Psoas muscle (tissue), 8 donors: ENCODE measurements around the gene ZSCAN2. TPM values are rescaled to one million over a fixed set of nuclear protein-coding genes. Genes with fewer than 3 reads are reported as not detected.

Source experiments
- ATAC-seq, 4 donors: fragments of 200-7000 bp; cut with Tn5 transposase; one replicate each; pipeline ENCODE4 v1.9.1; 2020; ENCODE audit warnings: moderate library complexity in 3 of 4, mild to moderate bottlenecking in 2 of 4
- DNase-seq, 2 donors: peaks; one replicate each; pipeline ENCODE4 v3.0.0-alpha.2; 2020
- H3K27ac ChIP-seq: fragments of 200-600 bp; one replicate; pipeline ENCODE4 v1.8.0; 2022
- H3K27me3 ChIP-seq, 3 donors: fragments of 200-600 bp in 1 of 3; one replicate each; pipeline versions ENCODE4 v1.6.1 to v1.8.0; 2013 to 2022; ENCODE audit warnings: low read length in 2 of 3, mild to moderate bottlenecking in 2 of 3, moderate library complexity in 1 of 3; ENCODE audit not compliant: insufficient read depth in 3 of 3
- H3K36me3 ChIP-seq, 2 donors: fragments of 200-600 bp in 1 of 2; one replicate each; pipeline versions ENCODE4 v1.6.1 to v1.8.0; 2013 to 2022; ENCODE audit warnings: low read depth in 1 of 2, mild to moderate bottlenecking in 1 of 2, moderate library complexity in 1 of 2; ENCODE audit not compliant: insufficient read depth in 1 of 2
- H3K4me1 ChIP-seq: fragments of 200-600 bp; one replicate; pipeline ENCODE4 v1.8.0; 2022
- H3K4me3 ChIP-seq: fragments of 200-600 bp; one replicate; pipeline ENCODE4 v1.8.0; 2022; ENCODE audit warnings: mild to moderate bottlenecking
- H3K9me3 ChIP-seq: fragments of 200-600 bp; one replicate; pipeline ENCODE4 v1.8.0; 2022
- CTCF ChIP-seq: fragments of 200-600 bp; IDR thresholded peaks from one replicate; pipeline ENCODE4 v1.8.0; 2022; ENCODE audit warnings: antibody characterized with exemption
- WGBS, 3 donors: extraction: QIAGEN DNeasy Blood & Tissue Kit; methylation state at CpG; one replicate each; pipeline versions ENCODE4 v1.1.6 to v1.1.7; 2013; 5-methylcytosine and 5-hydroxymethylcytosine counted together
- intact Hi-C, 2 donors: fragments of 100-400 bp; cut with DNase I; formaldehyde crosslinking; loops; one replicate each; pipeline versions ENCODE4 v1.11.0 to v1.14.2; 2022
- polyA plus RNA-seq, 3 donors: library from polyadenylated mRNA; stranded (reverse); fragments of 200-250 nt; gene quantifications; one replicate each; pipeline ENCODE4 v1.2.3, GENCODE V29; 2013
- total RNA-seq, 4 donors: library from RNA; stranded (reverse); fragmentation: NEBNext Ultra II Directional in 2 of 4; extraction: Animal tissue kit (Norgen Biotek cat#: 25700) in 2 of 4; gene quantifications; one replicate each; pipeline versions ENCODE4 v1.2.1 to v1.2.4, GENCODE V29; 2021 to 2023
- donor health status: healthy with polysubstance abuse.
- donor health status: DM: no; HTN: no; CAD: no; lungs with moderate emphysema.
- donor health status: Bipolar disorder and iron deficiency.
- donor health status: healthy.
- donor health status: DM: yes; HTN: yes; CAD: no.
- donor health status: DM: no; HTN: no; CAD: no.
- donor health status: DM: no; HTN: no; CAD: no.
- donor health status: DM: yes; HTN: yes; CAD: no.

The ZSCAN2 gene
- total and polyA plus RNA-seq, 7 donors, result 3.3 to 9.6 (median 4.4) TPM

GRCh38 chr15:84594617-84595290 lies 6.1 kb upstream of the ZSCAN2 start:
- Histone ChIP-seq H3K36me3 (no peaks in the 10 kb centered on the region), H3K9me3 (no peaks in the 10 kb centered on the region), H3K4me1 (no peaks in the 10 kb centered on the region), H3K27me3 (no peaks in the 10 kb centered on the region), H3K27ac (no peak overlapping the region), H3K4me3 (no peak overlapping the region)
- intact Hi-C loops, result loop anchor here in 1 of 2 donors (5.0 to 10.0 kb wide), 2 partner anchors 150 to 698 kb away; partner anchors contain the start of gene ZNF592
- no peak for TF ChIP-seq CTCF
- DNase-seq, result no peak
- WGBS, 3 donors, result 58 to 84% (median 69%) methylated on average over 3 of the region's 3 CpGs
- ATAC-seq, result no peak

GRCh38 chr15:84595660-84596059 lies 5.1 kb upstream of the ZSCAN2 start:
- no peaks in the 10 kb centered on the region for H3K9me3 ChIP-seq
- no peak overlapping the region for H3K4me3 ChIP-seq
- no peaks in the 10 kb centered on the region for H3K27me3 ChIP-seq
- DNase-seq (no peak), ATAC-seq (no peak)
- intact Hi-C loops, result loop anchor here in 1 of 2 donors (5.0 to 10.0 kb wide), 2 partner anchors 149 to 697 kb away; partner anchors contain the start of gene ZNF592
- H3K27ac ChIP-seq, result no peak overlapping the region
- no peaks in the 10 kb centered on the region for H3K4me1 ChIP-seq
- no peak for TF ChIP-seq CTCF
- WGBS, 3 donors, result 88 to 97% (median 92%) methylated on average over 2 of the region's 2 CpGs
- H3K36me3 ChIP-seq, result no peaks in the 10 kb centered on the region

GRCh38 chr15:84597296-84597695 lies 3.5 kb upstream of the ZSCAN2 start:
- H3K4me1 ChIP-seq, result no peaks in the 10 kb centered on the region
- H3K27ac ChIP-seq, result no peak overlapping the region
- 53 to 90% (median 79%) methylated on average over 3 of the region's 3 CpGs for WGBS, 3 donors
- no peak for DNase-seq
- H3K27me3 ChIP-seq, result no peaks in the 10 kb centered on the region
- ATAC-seq, result no peak
- intact Hi-C loops, result loop anchor here in 1 of 2 donors (5.0 to 10.0 kb wide), 2 partner anchors 148 to 695 kb away; partner anchors contain the start of gene ZNF592
- TF ChIP-seq CTCF, result no peak
- no peak overlapping the region for H3K4me3 ChIP-seq
- H3K36me3 ChIP-seq, result no peaks in the 10 kb centered on the region
- no peaks in the 10 kb centered on the region for H3K9me3 ChIP-seq

- intact Hi-C loops, result loop anchor here in 1 of 2 donors (2.0 to 10.0 kb wide), 3 partner anchors 39 to 694 kb away; partner anchors contain the start of gene ZNF592
- no peaks in the 10 kb centered on the region for H3K27me3 ChIP-seq
- no peak overlapping the region for H3K4me3 ChIP-seq
- no peaks in the 10 kb centered on the region for H3K36me3 ChIP-seq
- no peak for DNase-seq
- no peak for ATAC-seq
- TF ChIP-seq CTCF, result no peak
- H3K9me3 ChIP-seq, result no peaks in the 10 kb centered on the region
- H3K4me1 ChIP-seq, result no peaks in the 10 kb centered on the region
- 85 to 88% (median 86%) methylated on average over 2 of the region's 2 CpGs for WGBS, 3 donors
- no peak overlapping the region for H3K27ac ChIP-seq
Observed at GRCh38 chr15:84598250-84598649, 2.6 kb upstream of the ZSCAN2 start.
